Glomerular visceral epithelial cell (primary cell): ENCODE data around the gene FBXO38.
"Not testable (repeated sequence)": the region's sequence is repeated elsewhere in the genome, so short reads cannot be mapped to it uniquely, and the experiment has no call there.

Experiments
- DNase-seq: peaks from one replicate; pipeline ENCODE4 v3.0.0-alpha.2; 2016; ENCODE audit errors: extremely low spot score

The FBXO38 gene

GRCh38 chr5:148427370-148428042 is 43.7 kb downstream of the FBXO38 start:
- DNase-seq: no peak

DNA sequence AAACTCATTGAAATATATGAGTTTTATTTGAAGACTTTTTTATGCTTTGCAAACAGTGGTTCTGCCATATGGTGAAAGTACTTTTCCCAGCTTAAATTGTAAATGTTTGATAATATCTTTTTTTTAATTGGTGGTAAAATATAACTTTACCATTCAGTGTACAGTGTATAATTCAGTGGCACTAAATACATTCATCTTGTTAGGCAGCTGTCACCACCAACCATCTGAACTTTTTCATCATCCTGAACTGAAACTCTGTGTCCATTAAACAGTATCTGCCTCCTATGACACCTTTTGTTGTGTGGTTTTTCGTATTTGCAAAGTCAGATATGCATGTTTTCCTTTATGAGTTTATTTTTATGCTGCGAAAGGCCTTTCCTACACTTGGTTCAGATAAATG is 45.1 kb downstream of the FBXO38 start:
- no peak for DNase-seq

DNA sequence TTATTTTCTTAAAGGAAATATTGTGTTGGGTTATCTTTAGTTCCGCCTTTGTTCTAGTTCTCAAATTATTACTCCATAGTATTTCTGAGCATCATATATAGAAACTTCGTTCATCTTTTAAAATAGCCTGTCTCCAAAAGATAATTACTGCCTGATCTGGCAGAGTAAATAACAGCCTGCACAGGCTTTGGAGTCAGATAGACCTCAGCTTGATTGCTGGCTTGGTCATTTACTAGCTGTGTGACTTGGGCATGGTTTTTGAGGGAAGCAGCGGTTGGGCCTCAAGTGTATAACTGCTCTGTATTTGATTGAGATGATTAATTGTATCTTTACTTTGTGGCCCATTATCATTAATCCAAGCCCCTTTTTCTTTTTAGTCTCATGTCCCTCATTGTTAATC is 50.1 kb downstream of the FBXO38 start:
- no peak for DNase-seq

DNA sequence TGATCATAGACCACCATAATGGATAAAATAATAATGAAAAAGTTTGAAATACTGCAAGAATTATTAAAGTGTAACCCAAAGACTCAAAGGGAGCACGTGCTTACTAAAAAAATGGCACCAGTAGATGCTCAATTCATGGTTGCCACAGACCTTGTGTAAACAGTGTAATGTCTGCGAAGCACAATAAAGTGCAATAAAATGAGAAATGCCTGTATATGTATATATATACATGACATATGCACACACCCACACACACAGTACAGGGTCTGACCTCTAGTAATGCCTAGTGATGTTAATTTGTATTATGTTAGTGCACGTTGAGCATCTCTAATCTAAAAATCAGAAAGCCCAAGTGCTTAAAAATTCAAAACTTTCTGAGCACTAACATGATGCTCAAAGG is 52.3 kb downstream of the FBXO38 start:
- no peak for DNase-seq

DNA sequence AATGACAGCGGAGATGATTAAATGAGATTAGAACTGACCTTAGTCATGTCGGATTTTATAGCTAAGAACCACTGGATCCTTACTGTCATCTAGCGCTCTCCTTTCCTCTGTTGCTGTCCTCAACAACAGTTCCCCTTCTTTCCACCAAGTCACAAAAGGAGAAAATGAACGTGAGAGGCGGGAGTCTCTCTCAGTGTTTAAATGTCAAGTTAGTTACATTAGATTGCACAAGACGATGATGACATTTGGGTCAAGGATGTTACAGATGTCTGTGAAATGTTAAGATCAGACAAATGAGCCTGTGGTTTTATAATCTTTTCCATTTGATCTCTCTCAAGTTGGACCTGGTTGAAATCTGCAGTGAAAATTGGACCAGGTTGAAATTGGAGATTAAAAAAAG is 53.5 kb downstream of the FBXO38 start:
- no peak for DNase-seq

DNA sequence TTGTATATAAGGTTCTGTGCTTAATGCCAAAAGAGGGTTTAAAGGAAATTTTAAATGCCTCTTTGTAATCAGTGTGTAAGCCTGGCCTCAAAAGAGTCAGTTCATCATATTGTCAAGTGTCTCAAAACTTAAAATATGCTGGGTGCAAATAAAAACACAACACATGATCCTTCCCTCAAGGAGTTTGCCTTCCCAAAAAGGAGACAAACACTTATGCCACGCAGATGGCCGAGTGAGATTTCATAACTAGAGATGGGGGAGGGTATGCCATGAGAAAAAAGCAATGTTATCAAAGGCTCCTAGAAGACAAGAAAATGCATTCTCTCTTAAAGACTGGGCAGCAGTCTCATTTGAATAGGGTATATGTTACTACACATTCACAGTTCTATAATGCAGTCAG is 55.2 kb downstream of the FBXO38 start:
- no peak for DNase-seq

DNA sequence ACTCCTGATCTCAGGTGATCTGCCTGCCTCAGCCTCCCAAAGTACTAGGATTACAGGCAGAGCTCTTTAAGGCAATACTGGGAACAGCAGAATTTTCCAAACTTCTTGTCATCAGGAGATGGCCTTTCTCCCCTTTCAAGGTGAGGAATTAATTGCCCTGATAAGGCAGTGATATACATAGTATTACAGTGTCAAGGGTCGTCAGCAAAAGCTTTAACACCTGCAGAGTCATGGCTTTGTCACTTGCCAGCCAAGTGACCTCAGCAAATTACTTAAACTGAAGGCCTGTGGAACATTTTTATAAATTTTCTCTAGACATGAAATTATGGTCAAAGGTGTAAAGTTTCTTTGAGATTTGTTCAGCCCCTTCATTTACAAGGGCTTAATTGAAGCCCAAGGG is 59.5 kb downstream of the FBXO38 start:
- DNase-seq: no peak

- DNase-seq: peak; percentile 62
Measured at GRCh38 chr5:148443998-148444397, 60.2 kb downstream of the FBXO38 start.

GRCh38 chr5:148445578-148445977 is 61.8 kb downstream of the FBXO38 start:
- no peak for DNase-seq

GRCh38 chr5:148446611-148447010 is 62.9 kb downstream of the FBXO38 start:
- no peak for DNase-seq

GRCh38 chr5:148452499-148453193 is 68.9 kb downstream of the FBXO38 start:
- no peak for DNase-seq

GRCh38 chr5:148454576-148454975 is 70.8 kb downstream of the FBXO38 start:
- no peak for DNase-seq

DNA sequence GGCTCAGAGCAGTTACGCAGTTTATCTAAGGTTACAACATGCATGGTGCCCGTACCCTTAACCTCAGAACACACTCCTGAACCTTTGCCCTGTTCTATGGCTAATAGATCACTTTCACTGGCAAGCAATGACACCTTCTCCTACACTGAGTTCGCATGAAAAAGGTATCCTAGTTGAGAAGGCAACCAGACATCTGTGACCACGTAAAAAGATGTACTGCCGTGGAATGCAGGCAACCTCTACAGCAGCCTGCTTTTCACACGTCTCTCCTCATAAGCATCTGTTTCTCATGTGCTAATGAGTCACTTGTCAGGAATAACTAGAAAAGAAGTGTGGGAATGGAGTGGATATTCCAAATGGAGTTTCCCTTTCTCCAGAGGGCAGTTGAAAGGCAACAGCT is 71.4 kb downstream of the FBXO38 start:
- peak; percentile 20 for DNase-seq

DNA sequence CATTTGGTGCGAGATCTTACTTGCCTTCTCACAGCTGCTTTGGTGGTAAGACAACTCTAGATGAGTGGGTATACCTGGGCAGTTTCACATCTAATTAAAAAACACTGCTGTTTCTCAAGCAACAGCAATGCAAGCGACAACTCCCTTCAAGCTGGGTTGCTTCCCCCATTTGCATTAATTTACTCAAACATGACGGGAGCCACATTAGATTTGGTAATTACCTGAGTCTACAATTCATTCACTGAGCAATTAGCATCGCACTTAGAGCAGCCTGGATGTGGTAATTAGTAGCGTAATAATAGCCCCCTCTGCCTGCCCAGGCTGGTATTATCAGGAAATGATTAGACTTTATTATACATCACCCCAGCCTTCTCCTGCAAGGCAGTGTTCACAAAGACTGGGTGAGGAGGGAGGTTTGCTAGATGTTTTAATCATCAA is 73.4 kb downstream of the FBXO38 start:
- DNase-seq: no peak

DNA sequence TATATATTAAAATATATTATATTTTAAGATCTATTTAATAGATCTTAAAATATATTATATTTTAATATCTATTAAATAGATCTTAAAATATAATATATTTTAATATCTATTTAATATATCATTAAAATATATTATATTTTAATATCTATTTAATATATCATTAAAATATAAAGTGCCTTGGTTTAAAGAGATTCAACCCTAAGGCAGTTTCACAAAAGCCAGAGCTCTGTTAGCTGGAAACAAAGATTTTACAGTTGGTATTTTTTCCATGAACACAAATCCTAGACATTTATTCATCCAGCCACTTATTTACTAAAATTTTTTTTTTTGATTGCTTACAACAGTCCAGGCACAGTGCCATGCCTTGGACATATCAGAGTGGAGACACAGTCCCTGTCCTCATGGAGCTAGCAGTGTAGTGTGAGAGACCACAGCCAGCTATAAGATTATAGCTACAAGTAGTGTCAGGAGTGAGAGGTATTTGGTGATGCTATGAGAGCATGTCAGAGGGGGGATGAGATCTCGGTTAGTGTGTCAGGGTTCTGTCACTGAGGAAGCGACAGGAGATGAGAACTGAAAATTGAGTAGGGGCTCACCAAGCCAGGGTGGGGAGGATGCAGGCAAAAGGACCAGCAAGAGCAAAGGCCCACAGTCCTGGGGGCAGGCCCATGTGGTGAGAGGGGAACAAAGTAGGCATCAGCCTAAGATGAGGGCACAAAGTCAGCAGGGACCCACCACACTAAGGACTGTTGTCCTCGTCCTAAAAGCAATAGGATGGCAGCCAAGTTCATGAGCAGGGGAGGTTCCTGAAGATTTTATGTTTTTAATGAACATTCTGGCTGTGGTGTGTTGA is 74.5 kb downstream of the FBXO38 start:
- DNase-seq: no peak

- DNase-seq: no peak
Measured at GRCh38 chr5:148459669-148460068, 75.9 kb downstream of the FBXO38 start.

- no peak for DNase-seq
Measured at GRCh38 chr5:148465381-148466235, 81.8 kb downstream of the FBXO38 start.

DNA sequence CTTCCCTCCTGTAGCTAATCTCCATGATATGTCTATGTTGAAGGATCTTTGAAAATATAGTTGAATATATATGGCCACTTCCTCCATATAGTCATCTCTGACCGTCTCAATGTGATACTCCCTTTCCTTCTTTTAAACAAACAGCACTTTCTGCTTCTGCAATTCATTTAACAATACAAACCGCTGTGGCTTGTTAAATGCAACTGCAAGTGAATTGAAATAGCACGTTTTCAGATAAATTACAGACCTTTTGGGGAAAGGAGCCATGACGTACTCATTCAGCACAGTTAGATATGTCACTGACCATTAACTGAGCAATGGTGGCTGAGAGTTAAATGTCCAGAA is 82.5 kb downstream of the FBXO38 start:
- no peak for DNase-seq

GRCh38 chr5:148467958-148468357 is 84.2 kb downstream of the FBXO38 start:
- DNase-seq: no peak

DNA sequence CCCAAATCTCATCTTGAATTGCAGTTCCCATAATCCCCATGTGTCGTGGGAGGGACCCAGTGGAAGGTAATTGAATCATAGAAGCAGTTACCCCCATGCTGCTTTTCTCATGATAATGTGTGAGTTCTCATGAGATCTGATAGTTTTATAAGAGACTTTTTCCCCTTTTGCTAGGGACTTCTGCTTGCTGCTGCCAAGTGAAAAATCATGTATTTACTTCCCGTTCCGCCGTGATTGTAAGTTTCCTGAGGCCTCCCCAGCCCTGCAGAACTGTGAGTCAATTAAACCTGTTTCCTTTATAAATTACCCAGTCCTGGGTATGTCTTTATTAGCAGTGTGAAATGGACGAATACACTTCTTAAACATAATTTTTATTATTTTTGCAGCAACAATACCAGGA is 85.0 kb downstream of the FBXO38 start:
- not testable (repeated sequence) for DNase-seq

DNA sequence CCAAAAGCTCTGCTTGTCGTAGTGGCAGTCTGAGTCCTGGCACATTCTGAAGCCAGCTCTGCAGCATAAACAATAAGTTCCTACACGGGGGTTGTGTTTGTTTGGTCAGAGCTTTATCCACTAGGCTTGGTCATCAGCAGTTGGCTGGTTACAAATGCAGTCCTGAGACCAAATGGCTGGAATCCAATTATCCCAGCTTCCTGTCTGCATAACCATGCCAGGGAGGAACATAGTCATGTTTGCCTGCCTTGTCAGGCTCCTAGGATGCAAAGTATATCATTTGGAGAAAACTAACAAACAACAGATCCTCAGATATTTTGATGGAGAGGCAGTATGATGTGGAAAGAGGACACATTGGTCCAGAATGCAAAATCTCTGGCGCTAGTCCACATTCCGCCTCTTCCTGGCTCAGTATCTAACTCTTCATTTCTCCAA is 85.8 kb downstream of the FBXO38 start:
- DNase-seq: no peak

GRCh38 chr5:148471379-148471778 is 87.6 kb downstream of the FBXO38 start:
- no peak for DNase-seq
